ENCODE data around the gene PGM1. TPM values are rescaled to one million over a fixed set of nuclear protein-coding genes. Genes with fewer than 3 reads are reported as not detected.
A peak's percentile ranks its signal among the peaks of the same experiment; 100 is the strongest.

PGM1 gene
- total RNA-seq (2021) (10.7 and 12.1 TPM in 2 replicates), Bru-seq, nascent RNA (percentile 47 among the genes with signal in this experiment), BruChase-seq, experiment 1, labeled RNA remaining after a 2-hour chase (percentile 41 among the genes with signal in this experiment), BruChase-seq, experiment 2, labeled RNA remaining after a 6-hour chase (percentile 44 among the genes with signal in this experiment)
- long read RNA-seq, transcript PGM1-202 (11 exons, 2,472 nt), result major isoform, 40 of 43 reads
- long read RNA-seq, partial matches to known transcripts, result 1 of 43 reads
- long read RNA-seq, other reads (novel, unspliced or antisense), result 2 of 43 reads

- H3K27ac ChIP-seq (ENCODE audit: low read depth, low read length, poor library complexity, severe bottlenecking), result peak within 1 kb of the TSS; percentile 27
Measured at GRCh38 chr1:63593303-63593885, at the start of gene PGM1. PGM1 (plus strand) TSS chr1:63593411; CDS start chr1:63593489, 78 bp downstream.

DNA sequence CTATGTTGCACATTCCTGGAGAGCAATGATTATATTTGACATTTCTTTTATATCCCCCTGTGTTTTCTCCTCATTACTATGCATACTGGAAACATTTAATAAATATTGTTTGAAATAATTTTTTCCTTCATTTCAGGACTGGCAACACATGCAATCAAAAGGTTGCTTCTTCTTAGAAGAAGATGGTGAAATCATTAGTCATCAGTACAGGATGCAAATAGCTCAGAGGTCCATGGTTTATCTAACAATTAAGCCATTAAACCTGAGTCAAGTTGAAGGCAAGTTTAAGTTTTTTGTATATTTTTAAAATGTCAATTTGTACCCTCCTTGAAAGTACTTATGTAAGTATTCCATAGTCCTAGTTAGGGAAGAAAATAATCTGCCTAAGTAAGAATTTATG lies 47.4 kb upstream of the PGM1 start:
- H3K9me3 ChIP-seq (ENCODE audit: low read depth, low read length, poor library complexity, severe bottlenecking), result no peaks in the 10 kb centered on the region
- no peak overlapping the region for H3K27ac ChIP-seq (ENCODE audit: low read depth, low read length, poor library complexity, severe bottlenecking)
- BruUV-seq (replicated peaks), result no TSS peak
- intact Hi-C loops (cut with micrococcal nuclease; ENCODE audit: unreplicated experiment), result no loop called here
- H3K27me3 ChIP-seq (replicated peaks; ENCODE audit: insufficient read depth, low read depth, low read length, poor library complexity), result no peaks in the 10 kb centered on the region
- CTCF ChIA-PET, result no interaction called here
- no peak for DNase-seq (ENCODE audit: low spot score)
- H3K4me3 ChIP-seq (ENCODE audit: low read depth, low read length, poor library complexity, severe bottlenecking), result no peak overlapping the region
- no peaks in the 10 kb centered on the region for H3K36me3 ChIP-seq (ENCODE audit: insufficient read depth, low read length, poor library complexity, severe bottlenecking)
- TF ChIP-seq EZH2 (IDR thresholded peaks at IDR 0.05; ENCODE audit: borderline replicate concordance, low read depth, low read length, poor library complexity, severe bottlenecking), result no peak
- no peak for TF ChIP-seq CTCF (conservative IDR thresholded peaks at IDR 0.05; ENCODE audit: low read depth, low read length)
- POLR2A ChIA-PET (ENCODE audit: low non-redundant PET), result no interaction called here
- H3K4me1 ChIP-seq (ENCODE audit: insufficient read depth, low read length, poor library complexity, severe bottlenecking), result no peaks in the 10 kb centered on the region

More at GRCh38 chr1:63593303-63593885, at the start of gene PGM1:
- H3K4me1 ChIP-seq (ENCODE audit: insufficient read depth, low read length, poor library complexity, severe bottlenecking), result no peaks in the 10 kb centered on the region
- H3K9me3 ChIP-seq (ENCODE audit: low read depth, low read length, poor library complexity, severe bottlenecking), result no peaks in the 10 kb centered on the region
- H3K4me3 ChIP-seq (ENCODE audit: low read depth, low read length, poor library complexity, severe bottlenecking), result peak within 1 kb of the TSS; percentile 54
- DNase-seq (ENCODE audit: low spot score), result peak; percentile 85
- H3K36me3 ChIP-seq (ENCODE audit: insufficient read depth, low read length, poor library complexity, severe bottlenecking), result no peaks in the 10 kb centered on the region
- CTCF ChIA-PET, result no interaction called here
- intact Hi-C loops (cut with micrococcal nuclease; ENCODE audit: unreplicated experiment), result no loop called here
- POLR2A ChIA-PET (ENCODE audit: low non-redundant PET), result no interaction called here
- H3K27me3 ChIP-seq (replicated peaks; ENCODE audit: insufficient read depth, low read depth, low read length, poor library complexity), result no peaks in the 10 kb centered on the region
- TF ChIP-seq CTCF (conservative IDR thresholded peaks at IDR 0.05; ENCODE audit: low read depth, low read length) (no peak), EZH2 (IDR thresholded peaks at IDR 0.05; ENCODE audit: borderline replicate concordance, low read depth, low read length, poor library complexity, severe bottlenecking) (no peak)
- no TSS peak for BruUV-seq (replicated peaks)

- POLR2A ChIA-PET (ENCODE audit: low non-redundant PET), result no interaction called here
- TF ChIP-seq CTCF (conservative IDR thresholded peaks at IDR 0.05; ENCODE audit: low read depth, low read length), result no peak
- no peak for TF ChIP-seq EZH2 (IDR thresholded peaks at IDR 0.05; ENCODE audit: borderline replicate concordance, low read depth, low read length, poor library complexity, severe bottlenecking)
- H3K4me3 ChIP-seq (ENCODE audit: low read depth, low read length, poor library complexity, severe bottlenecking), result no peak overlapping the region
- intact Hi-C loops (cut with micrococcal nuclease; ENCODE audit: unreplicated experiment), result no loop called here
- H3K27me3 ChIP-seq (replicated peaks; ENCODE audit: insufficient read depth, low read depth, low read length, poor library complexity), result no peaks in the 10 kb centered on the region
- no peak overlapping the region for H3K27ac ChIP-seq (ENCODE audit: low read depth, low read length, poor library complexity, severe bottlenecking)
- no peaks in the 10 kb centered on the region for H3K36me3 ChIP-seq (ENCODE audit: insufficient read depth, low read length, poor library complexity, severe bottlenecking)
- BruUV-seq (replicated peaks), result no TSS peak
- no peaks in the 10 kb centered on the region for H3K9me3 ChIP-seq (ENCODE audit: low read depth, low read length, poor library complexity, severe bottlenecking)
- H3K4me1 ChIP-seq (ENCODE audit: insufficient read depth, low read length, poor library complexity, severe bottlenecking), result no peaks in the 10 kb centered on the region
- no peak for DNase-seq (ENCODE audit: low spot score)
- CTCF ChIA-PET, result no interaction called here
Measured at GRCh38 chr1:63547621-63548294, 45.5 kb upstream of the PGM1 start.
